GM04504 (cell line): ENCODE data around the gene SLC25A24.
A peak's percentile ranks its signal among the peaks of the same experiment; 100 is the strongest.
"Not testable (repeated sequence)": the region's sequence is repeated elsewhere in the genome, so short reads cannot be mapped to it uniquely, and the experiment has no call there.

Experiments used
- DNase-seq: peaks from one replicate; pipeline ENCODE4 v3.0.0-alpha.2; 2012; ENCODE audit warnings: low read depth

The SLC25A24 gene

GRCh38 chr1:108133148-108133547, 67.0 kb downstream of the SLC25A24 start:
- not testable (repeated sequence) for DNase-seq

DNA sequence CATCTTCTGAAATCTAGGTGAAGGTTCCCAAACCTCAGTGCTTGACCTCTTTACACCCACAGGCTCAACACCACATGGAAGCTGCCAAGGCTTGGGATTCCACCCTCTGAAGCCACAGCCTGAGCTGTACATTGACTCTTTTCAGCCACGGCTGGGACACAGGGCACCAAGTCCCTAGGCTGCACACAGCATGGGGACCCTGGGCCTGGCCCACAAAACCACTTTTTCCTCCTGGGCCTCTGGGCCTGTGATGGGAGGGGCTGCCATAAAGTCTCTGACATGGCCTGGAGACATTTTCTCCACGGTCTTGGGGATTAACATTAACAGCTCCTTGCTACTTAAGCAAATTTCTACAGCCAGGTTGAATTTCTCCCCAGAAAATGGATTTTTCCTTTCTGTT, 67.8 kb downstream of the SLC25A24 start:
- not testable (repeated sequence) for DNase-seq

GRCh38 chr1:108131281-108131680, 68.9 kb downstream of the SLC25A24 start:
- DNase-seq: not testable (repeated sequence)

- DNase-seq: no peak
Observed at GRCh38 chr1:108130794-108131193, 69.3 kb downstream of the SLC25A24 start.

DNA sequence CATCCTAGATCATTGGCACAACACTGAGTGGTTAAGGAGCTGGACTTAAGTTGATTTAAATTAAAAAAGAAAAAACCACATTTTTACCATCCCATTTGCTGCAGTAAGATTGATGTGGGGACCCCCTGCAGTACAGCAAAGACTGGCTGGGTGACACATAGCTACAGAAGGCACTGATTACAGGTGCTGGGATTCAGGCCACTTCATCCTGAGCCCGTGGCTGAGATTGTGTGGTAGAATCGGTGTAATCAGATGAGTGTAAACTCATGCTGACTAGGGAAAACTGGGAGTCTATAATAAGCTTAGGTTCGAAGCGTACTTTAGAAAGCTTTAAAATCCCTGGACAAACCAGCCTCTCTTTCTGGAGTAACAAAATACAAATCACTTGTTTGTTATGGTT, 70.1 kb downstream of the SLC25A24 start:
- DNase-seq: no peak

GRCh38 chr1:108125312-108126138, 74.6 kb downstream of the SLC25A24 start:
- peak; percentile 47 for DNase-seq

GRCh38 chr1:108124622-108125311, 75.4 kb downstream of the SLC25A24 start:
- no peak for DNase-seq

- no peak for DNase-seq
Observed at GRCh38 chr1:108124023-108124422, 76.1 kb downstream of the SLC25A24 start.

DNA sequence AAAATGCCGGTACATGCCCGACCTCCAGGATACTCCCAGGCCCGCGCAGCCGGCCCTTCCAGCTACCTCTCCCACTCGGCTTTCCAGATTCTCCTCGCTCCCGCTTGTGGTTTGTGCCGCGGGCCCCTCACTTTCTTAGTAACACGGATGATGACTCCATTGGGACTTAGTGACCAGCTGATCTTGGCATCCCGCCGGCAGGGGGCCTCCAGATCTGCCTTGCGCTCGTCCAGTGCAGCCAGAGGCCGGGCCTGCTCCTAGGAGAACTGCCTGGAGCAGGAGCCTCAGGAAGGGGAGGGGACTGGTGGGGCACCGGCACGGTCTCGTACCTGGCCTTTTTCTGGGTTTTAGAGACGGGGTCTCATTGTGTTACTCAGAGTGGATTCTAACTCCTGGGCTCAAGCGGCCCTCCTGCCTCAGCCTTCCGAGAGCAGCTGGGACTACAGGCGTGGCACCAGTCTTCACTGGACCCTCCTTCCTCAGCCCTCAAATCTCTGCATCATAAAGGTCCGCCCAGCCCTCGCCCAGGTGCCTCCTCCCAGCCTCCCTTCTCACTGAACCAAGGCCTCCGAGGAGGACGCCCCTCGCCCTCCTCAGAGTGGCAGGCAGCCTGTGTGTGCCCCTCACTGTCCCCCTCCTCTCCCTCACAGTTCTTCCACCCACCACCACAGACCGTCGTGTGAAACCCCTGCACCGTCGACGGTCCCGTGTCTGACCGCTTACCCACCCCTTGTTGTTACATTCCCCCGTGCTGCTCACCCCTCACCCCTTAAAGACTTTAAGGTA, 78.6 kb downstream of the SLC25A24 start:
- no peak for DNase-seq

GRCh38 chr1:108120163-108120562, 80.0 kb downstream of the SLC25A24 start:
- DNase-seq: no peak

GRCh38 chr1:108119500-108119899, 80.6 kb downstream of the SLC25A24 start:
- DNase-seq: no peak

DNA sequence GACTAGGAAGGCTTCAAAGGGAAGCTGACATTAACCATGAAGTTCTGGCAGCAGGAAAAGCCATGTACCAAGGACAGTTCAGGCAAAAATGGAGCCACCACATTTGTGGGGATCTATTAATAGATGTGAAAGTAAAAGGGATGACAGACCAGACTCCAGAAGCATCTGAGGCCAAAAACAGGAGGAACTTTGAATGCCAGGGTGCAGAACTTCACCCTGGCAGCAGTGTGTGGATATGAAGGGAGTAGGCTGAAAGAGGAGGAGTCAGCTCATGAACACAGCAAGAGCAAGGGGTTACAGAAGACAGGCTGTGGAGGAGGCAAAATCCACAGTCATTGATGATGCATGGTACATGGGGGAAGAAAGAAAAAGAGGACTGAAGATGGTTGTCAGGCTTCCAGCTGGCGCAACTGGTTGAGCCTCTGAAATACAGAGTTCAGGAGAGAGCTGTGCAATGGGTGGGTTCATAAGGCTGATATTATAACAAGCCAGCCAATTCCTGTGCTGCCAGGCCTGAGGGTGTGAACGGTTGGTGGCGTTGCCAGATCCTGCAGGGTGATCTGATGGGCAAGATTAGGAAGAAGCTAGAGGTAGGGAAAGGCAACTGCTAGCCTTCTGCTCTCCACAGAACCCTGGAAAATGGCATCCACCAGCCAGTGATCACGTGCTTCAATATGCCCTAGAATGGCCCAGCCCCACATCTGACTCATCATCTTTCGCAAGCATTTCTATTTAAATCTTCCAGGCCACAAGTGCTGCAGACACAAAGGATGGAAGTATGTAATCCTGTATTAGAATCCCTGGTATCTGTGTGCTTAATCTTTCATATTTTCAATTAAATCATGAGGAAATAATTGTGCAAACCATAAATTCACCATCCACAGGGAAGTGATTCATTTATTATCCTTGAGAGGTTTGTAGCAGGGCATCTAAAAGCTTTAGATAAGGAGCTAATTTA, 81.9 kb downstream of the SLC25A24 start:
- no peak for DNase-seq

DNA sequence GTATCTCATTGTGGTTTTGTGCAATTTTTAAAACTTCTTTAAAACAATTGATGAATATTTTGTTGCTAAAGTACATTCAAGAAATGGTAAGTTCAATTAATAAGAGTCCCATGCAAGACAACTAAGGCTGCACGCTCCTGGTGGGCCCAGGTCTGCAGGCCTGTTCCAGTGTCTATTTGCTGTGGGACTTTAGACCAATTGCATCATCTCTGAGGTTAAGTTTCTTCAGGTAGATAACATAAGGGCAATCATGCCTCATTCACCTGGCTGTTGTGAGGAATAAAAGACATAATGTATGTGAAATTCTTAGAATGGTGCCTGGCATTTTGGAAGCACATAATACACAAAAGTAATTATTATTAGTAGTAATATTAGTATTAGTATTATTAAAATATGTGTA, 82.9 kb downstream of the SLC25A24 start:
- no peak for DNase-seq

GRCh38 chr1:108114033-108114599, 86.0 kb downstream of the SLC25A24 start:
- DNase-seq: no peak

- no peak for DNase-seq
Observed at GRCh38 chr1:108113496-108113895, 86.6 kb downstream of the SLC25A24 start.

GRCh38 chr1:108109295-108109973, 90.7 kb downstream of the SLC25A24 start:
- no peak for DNase-seq

- DNase-seq: no peak
Observed at GRCh38 chr1:108108119-108108518, 92.0 kb downstream of the SLC25A24 start.

DNA sequence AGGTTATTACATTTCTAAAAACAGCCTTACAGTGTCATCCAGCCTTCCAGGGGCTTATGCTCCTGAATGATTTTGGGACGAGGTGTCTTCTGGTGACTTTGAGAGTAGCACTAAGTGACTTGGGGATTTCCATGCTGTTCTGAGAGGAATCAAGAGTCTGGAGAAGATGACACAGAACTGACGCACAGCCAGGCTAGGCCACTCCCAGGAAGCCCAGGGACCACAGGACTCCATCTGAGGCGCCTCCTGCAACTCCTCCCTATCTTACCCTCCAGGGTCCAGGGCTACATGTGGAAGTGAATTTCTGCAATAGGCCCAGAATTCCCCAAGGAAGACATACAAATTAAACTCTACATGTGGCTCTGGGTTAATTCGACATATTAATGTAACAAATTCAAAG, 92.5 kb downstream of the SLC25A24 start:
- DNase-seq: peak; percentile 27

DNA sequence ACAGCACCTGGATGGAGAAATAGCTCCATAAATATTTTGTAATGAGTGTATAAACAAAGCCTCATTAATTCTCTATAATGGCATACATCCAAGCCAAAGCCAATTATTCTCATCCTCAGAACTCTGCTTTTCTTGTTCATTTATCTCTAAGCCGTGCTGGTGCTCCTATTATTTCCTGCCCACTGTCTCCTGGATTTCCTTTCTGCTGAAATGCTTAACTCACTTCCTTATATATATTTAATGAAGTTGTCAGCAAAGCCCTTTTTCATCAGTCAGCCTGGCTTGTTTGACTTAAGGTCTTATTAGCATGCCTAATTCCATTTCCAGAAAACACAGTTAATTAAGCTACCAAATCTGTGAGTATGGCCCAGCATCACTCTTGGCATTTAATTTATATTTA, 93.4 kb downstream of the SLC25A24 start:
- no peak for DNase-seq

DNA sequence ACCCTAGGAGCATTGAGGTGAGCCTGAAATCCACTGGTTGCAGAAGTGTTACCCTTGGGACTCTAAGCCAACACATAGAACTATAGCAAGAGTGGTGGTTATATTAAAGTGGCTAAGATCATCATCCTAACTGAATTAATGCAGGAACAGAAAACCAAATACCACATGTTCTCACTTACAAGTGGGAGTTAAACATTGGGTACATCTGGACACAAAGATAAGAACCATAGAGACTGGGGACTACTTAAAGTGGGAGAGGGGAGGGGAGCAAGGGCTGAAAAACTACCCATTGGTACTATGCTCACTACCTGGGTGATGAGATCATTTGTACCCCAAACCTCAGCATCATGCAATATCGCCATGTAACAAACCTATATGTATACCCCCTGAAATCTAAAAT, 100.0 kb downstream of the SLC25A24 start:
- no peak for DNase-seq

- DNase-seq: no peak
Observed at GRCh38 chr1:108097018-108097417, 103.1 kb downstream of the SLC25A24 start.
